Measurements from ENCODE around the gene CACNA2D2. TPM values are rescaled to one million over a fixed set of nuclear protein-coding genes. Genes with fewer than 3 reads are reported as not detected.
A peak's percentile ranks its signal among the peaks of the same experiment; 100 is the strongest.
"Not testable (repeated sequence)": the region's sequence is repeated elsewhere in the genome, so short reads cannot be mapped to it uniquely, and the experiment has no call there.

The CACNA2D2 gene
- total and polyA plus RNA-seq, 5 donors = 8.7 to 56.1 (median 40.0) TPM

DNA sequence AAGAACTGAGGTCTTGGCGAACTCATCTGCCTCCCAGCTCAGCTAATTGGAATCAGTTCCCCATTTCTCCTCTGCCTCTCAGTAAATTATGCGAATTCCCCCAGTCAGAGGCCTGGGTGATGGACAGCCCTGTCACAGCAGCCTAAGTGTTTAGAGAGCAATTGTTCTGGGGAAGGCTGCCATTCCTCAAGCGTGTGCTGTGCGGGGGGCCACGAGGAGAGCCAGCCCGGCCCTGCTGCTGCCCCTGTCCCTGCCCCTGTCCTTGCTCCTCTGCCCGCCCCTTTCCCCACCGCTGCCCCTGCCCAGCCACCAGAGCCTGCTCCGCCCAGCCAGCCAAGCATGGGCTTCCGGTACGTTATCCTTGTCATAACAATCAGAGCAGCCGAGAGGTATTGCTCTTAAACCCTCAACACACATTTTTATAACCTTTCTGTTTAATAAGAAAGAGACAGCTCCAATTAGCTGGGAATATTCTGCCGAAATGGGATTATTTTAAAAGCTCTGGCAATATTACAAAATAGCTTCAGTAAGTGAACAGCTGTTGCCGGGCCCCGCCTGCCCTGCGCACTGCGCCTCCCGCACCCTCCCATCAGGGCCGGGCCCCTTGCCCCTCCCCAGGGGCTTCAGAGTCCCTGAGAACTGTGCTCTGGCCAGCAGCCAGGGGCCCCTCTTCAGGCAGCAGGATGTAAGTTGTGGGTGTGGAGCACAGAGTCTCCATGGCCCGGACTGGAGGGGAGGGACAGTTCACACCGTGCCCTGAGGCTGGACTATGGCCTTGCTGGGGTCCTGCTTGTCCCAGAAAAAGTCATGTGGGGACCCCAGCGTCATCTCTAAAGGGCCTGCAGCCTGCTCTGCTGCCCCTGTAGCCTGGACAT is 12.4 kb upstream of the CACNA2D2 start:
- Histone ChIP-seq H3K4me3 (ENCODE audit: low read length) (no peak overlapping the region), H3K27ac (ENCODE audit: low read length) (peak overlapping the region; percentile 8), H3K9me3 (ENCODE audit: control insufficient read depth, low read length) (no peaks in the 10 kb centered on the region), H3K27me3 (ENCODE audit: control insufficient read depth, insufficient read depth) (no peaks in the 10 kb centered on the region), H3K4me1 (ENCODE audit: control insufficient read depth, insufficient read depth, low read length) (peaks cover 2% of the 10 kb centered on the region)
- peak; percentile 80 to 86 for ATAC-seq
- intact Hi-C loops (cut with DNase I) = loop anchor here in 2 of 4 donors (10.0 kb wide), 1 partner anchor 81 kb away; no protein-coding TSS in a partner anchor
- peak; percentile 71 to 89 (median 88) for DNase-seq
- 4% methylated on average over 22 of the region's 22 CpGs for WGBS

DNA sequence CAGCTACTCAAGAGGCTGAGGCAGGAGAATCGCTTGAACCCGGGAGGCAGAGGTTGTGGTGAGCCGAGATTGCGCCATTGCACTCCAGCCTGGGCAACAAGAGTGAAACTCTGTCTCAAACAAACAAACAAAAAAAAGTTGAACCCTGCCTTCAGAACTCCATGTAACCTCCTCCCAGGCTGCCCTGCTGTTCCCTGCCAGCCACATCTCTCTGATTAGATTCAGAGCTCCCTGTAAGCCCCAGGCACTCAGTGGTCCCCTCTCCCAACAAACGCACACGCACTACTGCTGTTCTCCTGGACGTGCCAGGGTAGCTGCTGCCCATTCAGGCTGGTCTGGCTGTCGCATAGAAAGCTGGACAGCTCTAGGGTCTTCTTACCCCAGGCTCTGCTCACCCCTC is 9.5 kb upstream of the CACNA2D2 start:
- H3K9me3 ChIP-seq (ENCODE audit: control insufficient read depth, low read length); H3K27ac ChIP-seq (ENCODE audit: low read length); ATAC-seq; DNase-seq; H3K27me3 ChIP-seq (ENCODE audit: control insufficient read depth, insufficient read depth); H3K4me1 ChIP-seq (ENCODE audit: control insufficient read depth, insufficient read depth, low read length); H3K4me3 ChIP-seq (ENCODE audit: low read length): not testable (repeated sequence)
- 87% methylated on average over 8 of the region's 8 CpGs for WGBS
- intact Hi-C loops (cut with DNase I) = loop anchor here in 2 of 4 donors (10.0 kb wide), 1 partner anchor 78 kb away; no protein-coding TSS in a partner anchor

DNA sequence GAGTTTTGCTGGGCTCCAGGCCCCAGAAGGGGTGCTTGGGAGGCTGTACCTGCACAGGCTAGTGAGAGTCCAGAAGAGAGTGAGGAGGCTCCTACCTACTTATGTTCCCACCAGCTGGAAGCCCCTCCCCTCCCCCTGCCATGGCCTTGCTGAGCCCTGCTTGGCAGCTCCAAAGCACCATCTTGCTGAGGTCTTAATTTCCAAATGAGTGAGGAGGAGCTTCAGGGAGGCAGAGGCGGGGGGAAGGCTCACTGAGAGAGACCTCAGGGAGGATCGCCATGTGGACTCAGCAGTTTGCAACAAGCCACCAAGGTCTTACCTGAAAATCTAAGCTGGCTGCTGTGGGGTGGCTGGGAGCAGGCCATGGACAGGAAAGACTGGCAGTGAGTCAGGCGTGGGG is 8.7 kb upstream of the CACNA2D2 start:
- no peaks in the 10 kb centered on the region for H3K4me1 ChIP-seq (ENCODE audit: control insufficient read depth, insufficient read depth, low read length)
- ATAC-seq (no peak), DNase-seq (no peak)
- WGBS = 90% methylated on average over 3 of the region's 3 CpGs
- intact Hi-C loops (cut with DNase I) = loop anchor here in 2 of 4 donors (10.0 kb wide), 1 partner anchor 77 kb away; no protein-coding TSS in a partner anchor
- no peaks in the 10 kb centered on the region for H3K27me3 ChIP-seq (ENCODE audit: control insufficient read depth, insufficient read depth)
- H3K9me3 ChIP-seq (ENCODE audit: control insufficient read depth, low read length) = no peaks in the 10 kb centered on the region
- no peak overlapping the region for H3K27ac ChIP-seq (ENCODE audit: low read length)
- H3K4me3 ChIP-seq (ENCODE audit: low read length) = no peak overlapping the region

DNA sequence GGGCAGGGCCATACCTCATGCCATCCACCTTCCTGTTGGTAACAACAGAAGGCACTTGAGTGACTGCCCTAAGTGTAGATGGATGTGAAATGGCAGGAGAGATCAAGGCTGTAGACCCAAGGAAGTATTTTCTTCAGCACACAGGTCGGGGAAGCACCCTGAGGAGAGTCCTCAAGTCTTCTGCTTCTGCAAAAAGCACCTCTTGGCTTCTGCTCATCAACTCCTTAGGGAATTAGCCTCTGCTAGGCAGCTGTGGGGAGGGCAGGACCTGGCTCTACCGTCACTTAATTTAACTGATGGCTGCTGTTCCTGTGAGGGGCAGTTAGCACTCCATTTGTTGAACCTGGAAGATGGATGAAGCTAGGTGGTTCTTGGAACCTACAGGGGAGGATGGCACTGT is 6.9 kb upstream of the CACNA2D2 start:
- WGBS = 86% methylated on average over 2 of the region's 2 CpGs

DNA sequence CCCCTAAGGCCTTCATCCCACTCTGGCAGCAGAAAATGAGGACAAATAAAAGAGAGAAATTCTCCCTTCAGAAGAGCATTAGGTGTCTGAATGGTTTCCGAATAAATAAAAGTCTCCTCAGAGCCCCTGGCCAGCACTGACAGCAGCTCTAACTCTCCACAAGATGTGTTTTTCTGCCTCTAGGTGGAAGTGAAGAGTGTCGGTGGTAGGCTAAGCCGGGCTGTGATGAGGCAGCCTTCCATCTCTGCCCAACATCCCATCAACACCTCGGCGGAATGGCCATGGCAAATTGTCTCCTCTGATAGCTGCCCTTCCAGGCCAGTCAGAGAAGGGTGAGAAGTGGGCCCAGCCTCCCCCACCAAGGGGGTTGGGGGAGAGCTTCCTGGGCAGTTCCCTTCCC is 6.3 kb upstream of the CACNA2D2 start:
- no peaks in the 10 kb centered on the region for H3K27me3 ChIP-seq (ENCODE audit: control insufficient read depth, insufficient read depth)
- H3K27ac ChIP-seq (ENCODE audit: low read length) = no peak overlapping the region
- no peaks in the 10 kb centered on the region for H3K4me1 ChIP-seq (ENCODE audit: control insufficient read depth, insufficient read depth, low read length)
- 56% methylated on average over 5 of the region's 5 CpGs for WGBS
- ATAC-seq (peak in 1 of 2 donors; percentile 32), DNase-seq (no peak)
- H3K9me3 ChIP-seq (ENCODE audit: control insufficient read depth, low read length) = no peaks in the 10 kb centered on the region
- intact Hi-C loops (cut with DNase I) = loop anchor here in 3 of 4 donors (10.0 kb wide), 1 partner anchor 75 kb away; no protein-coding TSS in a partner anchor
- H3K4me3 ChIP-seq (ENCODE audit: low read length) = no peak overlapping the region

More for the DNA sequence above, 6.9 kb upstream of the CACNA2D2 start:
- ATAC-seq = no peak
- intact Hi-C loops (cut with DNase I) = loop anchor here in 2 of 4 donors (10.0 kb wide), 1 partner anchor 76 kb away; no protein-coding TSS in a partner anchor
- no peak for DNase-seq
- no peaks in the 10 kb centered on the region for H3K4me1 ChIP-seq (ENCODE audit: control insufficient read depth, insufficient read depth, low read length)
- no peak overlapping the region for H3K4me3 ChIP-seq (ENCODE audit: low read length)
- H3K27me3 ChIP-seq (ENCODE audit: control insufficient read depth, insufficient read depth) = no peaks in the 10 kb centered on the region
- no peak overlapping the region for H3K27ac ChIP-seq (ENCODE audit: low read length)
- no peaks in the 10 kb centered on the region for H3K9me3 ChIP-seq (ENCODE audit: control insufficient read depth, low read length)

DNA sequence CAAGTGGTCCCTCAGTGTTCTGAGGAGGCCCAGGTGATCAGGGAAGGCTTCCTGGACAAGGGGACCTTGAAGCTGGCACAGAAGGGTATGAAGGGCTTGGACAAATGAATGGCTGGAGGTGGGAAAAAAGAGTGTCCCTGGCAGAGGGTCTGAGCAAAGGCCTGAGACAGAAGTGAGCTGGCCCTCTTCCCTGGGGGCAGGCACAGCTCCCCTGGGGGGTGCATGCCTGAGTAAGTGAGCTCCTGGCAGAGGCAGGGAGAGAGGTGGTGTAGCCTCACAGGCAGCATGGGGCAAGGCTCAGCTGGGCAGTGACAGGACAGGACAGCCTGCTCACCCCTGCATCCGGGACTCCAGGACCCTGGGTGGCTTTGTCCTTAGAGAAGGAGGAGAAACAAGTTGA is 5.4 kb upstream of the CACNA2D2 start:
- ATAC-seq (no peak), DNase-seq (no peak)
- Histone ChIP-seq H3K9me3 (ENCODE audit: control insufficient read depth, low read length) (no peaks in the 10 kb centered on the region), H3K27ac (ENCODE audit: low read length) (no peak overlapping the region), H3K4me3 (ENCODE audit: low read length) (no peak overlapping the region), H3K4me1 (ENCODE audit: control insufficient read depth, insufficient read depth, low read length) (no peaks in the 10 kb centered on the region), H3K27me3 (ENCODE audit: control insufficient read depth, insufficient read depth) (no peaks in the 10 kb centered on the region)
- WGBS = 86% methylated on average over 1 of the region's 1 CpG
- intact Hi-C loops (cut with DNase I) = loop anchor here in 1 of 4 donors (10.0 kb wide), 1 partner anchor 74 kb away; no protein-coding TSS in a partner anchor

DNA sequence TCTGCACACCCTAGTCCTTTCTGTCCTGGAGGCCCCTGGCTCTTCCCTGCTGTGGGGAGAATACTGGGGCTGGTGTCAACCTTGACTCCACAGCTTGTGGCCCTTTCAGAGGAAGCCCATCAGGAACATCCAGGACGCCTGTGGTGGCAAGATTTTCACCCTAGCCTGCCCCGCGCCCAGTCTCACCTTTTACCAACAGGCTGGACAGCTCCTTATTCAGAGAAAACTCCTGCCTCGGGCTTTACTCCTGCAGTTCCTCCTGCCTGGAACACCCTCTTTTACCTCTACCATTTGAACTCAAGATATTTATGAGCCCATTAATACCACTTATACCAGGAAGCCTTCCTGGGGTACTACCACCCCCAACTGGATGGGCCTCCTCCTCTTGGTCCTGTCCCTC is 2.7 kb upstream of the CACNA2D2 start:
- H3K9me3 ChIP-seq (ENCODE audit: control insufficient read depth, low read length) = no peaks in the 10 kb centered on the region
- intact Hi-C loops (cut with DNase I) = loop anchor here in 1 of 4 donors (10.0 kb wide), 1 partner anchor 71 kb away; no protein-coding TSS in a partner anchor
- no peak for ATAC-seq
- 88% methylated on average over 4 of the region's 4 CpGs for WGBS
- no peak overlapping the region for H3K4me3 ChIP-seq (ENCODE audit: low read length)
- no peaks in the 10 kb centered on the region for H3K27me3 ChIP-seq (ENCODE audit: control insufficient read depth, insufficient read depth)
- no peak for DNase-seq
- H3K4me1 ChIP-seq (ENCODE audit: control insufficient read depth, insufficient read depth, low read length) = no peaks in the 10 kb centered on the region
- H3K27ac ChIP-seq (ENCODE audit: low read length) = no peak overlapping the region

DNA sequence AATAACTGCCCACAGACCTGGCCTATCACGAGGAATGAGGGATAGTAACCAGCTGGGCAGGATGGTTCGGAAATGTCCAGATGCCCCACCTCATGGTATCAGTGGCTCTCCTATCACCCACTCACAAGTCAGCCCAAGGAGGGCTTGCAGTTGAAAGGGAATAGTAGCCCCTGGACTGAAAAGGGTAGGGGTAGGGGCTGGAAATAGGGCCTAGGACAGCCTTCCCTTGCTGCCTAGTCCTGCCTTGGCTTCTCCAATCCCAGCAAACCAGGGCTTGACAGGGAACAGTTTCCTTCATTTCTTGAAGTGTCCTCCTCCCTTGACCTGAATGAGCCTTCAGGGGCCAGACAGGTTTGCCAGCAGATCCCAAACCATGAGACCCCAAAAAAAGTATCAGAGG is 1.2 kb upstream of the CACNA2D2 start:
- ATAC-seq (no peak), DNase-seq (no peak)
- Histone ChIP-seq H3K27me3 (ENCODE audit: control insufficient read depth, insufficient read depth) (no peaks in the 10 kb centered on the region), H3K27ac (ENCODE audit: low read length) (no peak overlapping the region), H3K9me3 (ENCODE audit: control insufficient read depth, low read length) (no peaks in the 10 kb centered on the region), H3K4me1 (ENCODE audit: control insufficient read depth, insufficient read depth, low read length) (no peaks in the 10 kb centered on the region), H3K4me3 (ENCODE audit: low read length) (no peak overlapping the region)
- intact Hi-C loops (cut with DNase I) = loop anchor here in 1 of 4 donors (10.0 kb wide), 1 partner anchor 70 kb away; no protein-coding TSS in a partner anchor
- 94% methylated on average over 2 of the region's 2 CpGs for WGBS

DNA sequence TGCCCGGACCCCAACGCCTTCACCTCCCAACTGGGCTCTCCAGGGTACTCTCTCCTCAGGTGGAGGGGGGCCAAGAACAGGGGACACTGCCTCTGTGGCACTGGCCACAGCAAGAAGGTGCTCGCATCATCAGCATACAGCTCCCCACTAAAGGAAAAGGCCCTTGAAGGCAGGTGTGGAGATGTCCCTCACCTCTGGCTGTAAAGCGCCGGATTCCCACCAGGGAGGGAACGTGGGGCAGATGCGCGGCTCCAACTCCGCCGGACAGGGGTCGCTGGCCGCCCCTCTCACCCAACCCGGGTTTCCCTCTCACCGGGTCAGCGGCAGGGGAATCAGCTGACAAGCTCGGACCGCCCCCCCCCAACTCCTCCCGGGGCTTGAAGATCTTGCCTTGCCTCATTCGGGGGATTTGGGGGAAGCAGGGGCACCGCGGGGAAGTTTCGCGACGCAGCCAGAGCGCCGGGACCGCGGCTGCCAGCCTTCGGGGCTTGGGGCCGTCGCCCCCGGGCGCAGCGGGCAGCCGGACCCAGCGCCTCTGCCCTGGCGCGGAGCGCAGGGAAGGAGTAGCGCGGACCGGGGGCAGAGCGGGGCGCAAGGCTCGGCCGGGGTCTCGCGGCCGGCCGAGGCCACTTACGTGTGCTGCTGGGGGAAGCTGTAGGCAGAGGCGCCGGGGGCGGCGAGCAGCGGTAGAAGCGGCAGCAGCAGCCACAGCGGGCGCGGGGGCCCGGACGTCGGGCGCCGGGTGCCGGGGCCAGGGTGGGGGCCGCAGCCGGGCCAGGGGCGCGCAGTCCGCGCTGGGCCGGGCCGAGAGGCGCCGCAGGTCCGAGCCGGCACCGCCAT is 630 bp downstream of the CACNA2D2 start:
- DNase-seq (peak in 1 of 3 donors; percentile 69), ATAC-seq (no peak)
- Histone ChIP-seq H3K27me3 (ENCODE audit: control insufficient read depth, insufficient read depth) (no peaks in the 10 kb centered on the region), H3K9me3 (ENCODE audit: control insufficient read depth, low read length) (no peaks in the 10 kb centered on the region), H3K4me3 (ENCODE audit: low read length) (peak overlapping the region; percentile 65), H3K27ac (ENCODE audit: low read length) (no peak overlapping the region), H3K4me1 (ENCODE audit: control insufficient read depth, insufficient read depth, low read length) (no peaks in the 10 kb centered on the region)
- intact Hi-C loops (cut with DNase I) = loop anchor here in 1 of 4 donors (10.0 kb wide), 1 partner anchor 68 kb away; no protein-coding TSS in a partner anchor
- 1% methylated on average over 78 of the region's 79 CpGs for WGBS

DNA sequence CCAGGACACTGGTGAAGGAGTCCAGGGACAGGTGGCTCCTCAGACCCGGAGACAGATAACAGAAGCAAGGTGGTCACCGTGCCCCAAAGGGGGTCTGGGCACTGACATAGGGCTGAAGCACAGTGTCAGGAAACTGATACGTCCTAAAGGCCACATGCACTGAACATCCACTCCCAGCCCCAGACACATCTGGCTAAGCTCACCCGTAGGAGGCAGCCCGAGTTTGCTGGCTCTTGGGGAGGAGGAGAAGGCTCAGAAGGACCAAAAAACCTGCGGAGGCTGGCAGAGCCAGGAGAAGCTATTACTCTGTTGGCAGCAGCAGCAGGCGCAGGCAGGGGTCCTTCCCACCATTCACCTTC is 1.2 kb downstream of the CACNA2D2 start:
- peak overlapping the region; percentile 65 for H3K4me3 ChIP-seq (ENCODE audit: low read length)
- H3K27me3 ChIP-seq (ENCODE audit: control insufficient read depth, insufficient read depth) = no peaks in the 10 kb centered on the region
- H3K27ac ChIP-seq (ENCODE audit: low read length) = no peak overlapping the region
- DNase-seq = no peak
- intact Hi-C loops (cut with DNase I) = loop anchor here in 1 of 4 donors (10.0 kb wide), 1 partner anchor 67 kb away; no protein-coding TSS in a partner anchor
- no peaks in the 10 kb centered on the region for H3K9me3 ChIP-seq (ENCODE audit: control insufficient read depth, low read length)
- no peak for ATAC-seq
- WGBS = 27% methylated on average over 7 of the region's 7 CpGs
- H3K4me1 ChIP-seq (ENCODE audit: control insufficient read depth, insufficient read depth, low read length) = no peaks in the 10 kb centered on the region
